Astrocyte of the cerebellum (primary cell): ENCODE results near the gene SGCD.
A peak's percentile ranks its signal among the peaks of the same experiment; 100 is the strongest.

Experiments used
- DNase-seq: peaks from one replicate; pipeline ENCODE4 v3.0.0-alpha.2; 2011; ENCODE audit warnings: low read depth
- H3K4me3 ChIP-seq: 2 replicates; pipeline ENCODE4 v1.5.1; 2011; ENCODE audit warnings: mild to moderate bottlenecking, low read depth, low read length, moderate library complexity
- CTCF ChIP-seq: IDR thresholded peaks from 2 replicates; pipeline ENCODE4 v1.5.1; 2012; ENCODE audit warnings: low read length, low read depth, moderate library complexity, mild to moderate bottlenecking; ENCODE audit errors: missing control alignments
- in situ Hi-C: cut with HindIII; loops from 2 replicates; pipeline ENCODE4 v1.10.0; 2017; ENCODE audit warnings: low sequenced_read_pairs

SGCD gene

GRCh38 chr5:156326718-156327259, at the start of gene SGCD:
Gene SGCD, plus strand, starts transcription at chr5:156327164.
- DNase-seq, result peak; percentile 55
- H3K4me3 ChIP-seq, result peak within 1 kb of the TSS; percentile 29
- TF ChIP-seq CTCF, result peak; percentile 11
- in situ Hi-C loops, result no loop called here

GRCh38 chr5:156277290-156277689, 49.7 kb upstream of the SGCD start:
- no peak for TF ChIP-seq CTCF
- in situ Hi-C loops, result no loop called here

GRCh38 chr5:156295431-156295830, 31.5 kb upstream of the SGCD start:
- no peak for TF ChIP-seq CTCF
- no peak overlapping the region for H3K4me3 ChIP-seq
- no peak for DNase-seq
- in situ Hi-C loops, result no loop called here

More at GRCh38 chr5:156277290-156277689, 49.7 kb upstream of the SGCD start:
- H3K4me3 ChIP-seq, result no peak overlapping the region
- DNase-seq, result no peak

GRCh38 chr5:156310115-156310514, 16.8 kb upstream of the SGCD start:
- no peak overlapping the region for H3K4me3 ChIP-seq
- in situ Hi-C loops, result no loop called here
- no peak for DNase-seq
- no peak for TF ChIP-seq CTCF

GRCh38 chr5:156312897-156313694, 13.9 kb upstream of the SGCD start:
- no peak overlapping the region for H3K4me3 ChIP-seq
- no peak for TF ChIP-seq CTCF
- no peak for DNase-seq
- in situ Hi-C loops, result no loop called here

- in situ Hi-C loops, result no loop called here
- TF ChIP-seq CTCF, result no peak
- no peak overlapping the region for H3K4me3 ChIP-seq
- no peak for DNase-seq
Measured at GRCh38 chr5:156314416-156314815, 12.5 kb upstream of the SGCD start.
